GM15510 (cell line): ENCODE measurements around the gene FAM9A.

Source experiments
- POLR2A ChIP-seq: IDR thresholded peaks from 3 replicates; pipeline ENCODE4 v1.6.1; 2011; ENCODE audit warnings: borderline replicate concordance; ENCODE audit not compliant: insufficient read length; ENCODE audit errors: extremely low read depth

FAM9A gene

GRCh38 chrX:8741981-8742380, 59.2 kb downstream of the FAM9A start:
- no peak for TF ChIP-seq POLR2A
